ENCODE data around the gene NOS3. TPM values are rescaled to one million over a fixed set of nuclear protein-coding genes. Genes with fewer than 3 reads are reported as not detected.
"Not testable (repeated sequence)": the region's sequence is repeated elsewhere in the genome, so short reads cannot be mapped to it uniquely, and the experiment has no call there.

Gene NOS3
- total and polyA plus RNA-seq, 2 experiments from 2014 or later, result 2.6 to 6.1 TPM

GRCh38 chr7:151040616-151041375 is 50.0 kb downstream of the NOS3 start (continued):
- no peak for TF ChIP-seq ZNF462 (CRISPR knock-in tag; IDR thresholded peaks at IDR 0.05)
- TF ChIP-seq ETS1 (IDR thresholded peaks at IDR 0.05), result no peak
- TF ChIP-seq ZNF331 (CRISPR knock-in tag; IDR thresholded peaks at IDR 0.05; ENCODE audit: low read depth), result no peak
- TF ChIP-seq CREB1 (CRISPR knock-in tag; IDR thresholded peaks at IDR 0.05; ENCODE audit: low read depth), result no peak
- no peak for TF ChIP-seq NANOG (IDR thresholded peaks at IDR 0.05; ENCODE audit: borderline replicate concordance)
- TF ChIP-seq ZNF114 (CRISPR knock-in tag; IDR thresholded peaks at IDR 0.05), result no peak

GRCh38 chr7:151043449-151043848 is 52.6 kb downstream of the NOS3 start:
- H3K79me2 ChIP-seq (replicated peaks; ENCODE audit: insufficient read depth); H3K4me1 ChIP-seq (ENCODE audit: insufficient read depth); H3K27ac ChIP-seq (ENCODE audit: low read depth); ATAC-seq; H3K27me3 ChIP-seq (ENCODE audit: insufficient read depth); H3K4me3 Mint-ChIP-seq; H2AFZ ChIP-seq; H3K36me3 Mint-ChIP-seq (ENCODE audit: low read depth); H3K27ac Mint-ChIP-seq; H3F3A ChIP-seq (replicated peaks; ENCODE audit: low read depth); H3K4me2 ChIP-seq; H3K4me1 Mint-ChIP-seq; H3K9me2 ChIP-seq (ENCODE audit: insufficient read depth); H3K9me3 Mint-ChIP-seq; H3K4me3 ChIP-seq; H3K36me3 ChIP-seq (ENCODE audit: insufficient read depth); DNase-seq (ENCODE audit: low spot score); H4K20me1 ChIP-seq (replicated peaks; ENCODE audit: insufficient read depth): not testable (repeated sequence)
- peaks cover 17% of the 10 kb centered on the region for H3K27me3 Mint-ChIP-seq (ENCODE audit: insufficient read depth, low read depth, poor library complexity)

Data from GM23338 (cell line).